ENCODE data around the gene GPHN. TPM values are rescaled to one million over a fixed set of nuclear protein-coding genes. Genes with fewer than 3 reads are reported as not detected.

Gene GPHN
- total and polyA plus RNA-seq, 2 of the 8 experiments (the other 6 are each of a cell fraction or from before 2014, with no cell fraction given) = 6.0 to 16.0 TPM

DNA sequence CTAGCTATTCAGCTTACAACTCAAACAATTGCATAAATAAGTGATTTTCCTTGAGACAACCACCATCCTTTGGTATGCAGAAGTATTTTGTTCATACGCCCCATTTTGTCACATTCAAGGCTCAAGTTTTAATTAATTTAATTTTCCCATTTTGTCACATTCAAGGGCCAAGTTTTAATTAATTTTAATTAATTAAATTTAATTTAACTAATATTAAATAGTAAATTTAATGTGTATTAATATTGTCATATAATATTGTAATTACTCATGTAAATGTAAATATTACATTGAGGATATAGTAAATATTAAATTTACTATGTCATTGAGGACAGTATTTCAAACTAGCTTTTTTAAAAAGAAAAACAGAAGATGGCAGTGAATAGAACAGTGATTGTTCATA, 464.5 kb downstream of the GPHN start:
- no peak overlapping the region for H2BK12ac ChIP-seq (ENCODE audit: low read depth, low read length)
- no peak overlapping the region for H3K14ac ChIP-seq (ENCODE audit: insufficient read length)
- H3K4me3 ChIP-seq (ENCODE audit: extremely low read depth in 1 of 4, insufficient read depth in 2 of 4, low read depth in 3 of 4, low read length in 4 of 4) = no peak overlapping the region
- no peak overlapping the region for H3K27ac ChIP-seq (ENCODE audit: low read depth, low read length)
- no peak overlapping the region for H3K4me2 ChIP-seq (ENCODE audit: insufficient read depth in 1 of 2, low read depth in 2 of 2, low read length in 2 of 2)
- no peak overlapping the region for H2BK120ac ChIP-seq (replicated peaks; ENCODE audit: low read depth, low read length)
- H2BK15ac ChIP-seq (ENCODE audit: low read length) = no peak overlapping the region
- no peaks in the 10 kb centered on the region for H4K20me1 ChIP-seq (replicated peaks in 1 of 2; ENCODE audit: control insufficient read depth in 1 of 2, insufficient read depth in 2 of 2, low read length in 2 of 2)
- FAIRE-seq (no peak), DNase-seq (ENCODE audit: low read depth in 1 of 2, low spot score in 2 of 2) (no peak)
- no peaks in the 10 kb centered on the region for H3K27me3 ChIP-seq (replicated peaks in 1 of 4; ENCODE audit: control insufficient read depth in 3 of 4, extremely low read depth in 1 of 4, insufficient read depth in 3 of 4, low read length in 3 of 4)
- H3K23me2 ChIP-seq (ENCODE audit: low read depth, low read length) = no peaks in the 10 kb centered on the region
- POLR2A ChIA-PET (ENCODE audit: partially characterized antibody) = no interaction called here
- no peaks in the 10 kb centered on the region for H3K79me2 ChIP-seq (ENCODE audit: control insufficient read depth in 1 of 2, insufficient read depth in 2 of 2, low read length in 2 of 2)
- H3K79me1 ChIP-seq (ENCODE audit: low read depth, low read length) = no peaks in the 10 kb centered on the region
- no peaks in the 10 kb centered on the region for H3K4me1 ChIP-seq (replicated peaks in 1 of 4; ENCODE audit: control insufficient read depth in 3 of 4, insufficient read depth in 4 of 4, low read length in 3 of 4)
- no peak overlapping the region for H2AK5ac ChIP-seq (ENCODE audit: low read depth, low read length)
- H3K9me3 ChIP-seq (ENCODE audit: insufficient read depth in 2 of 2, low read depth in 1 of 2, low read length in 1 of 2) = no peaks in the 10 kb centered on the region
- no peak overlapping the region for H2BK5ac ChIP-seq (ENCODE audit: low read depth, low read length)
- no peak overlapping the region for H3K23ac ChIP-seq (ENCODE audit: insufficient read length)
- H2AFZ ChIP-seq (ENCODE audit: low read length) = no peak overlapping the region
- no peak overlapping the region for H3K4ac ChIP-seq (replicated peaks; ENCODE audit: insufficient read length, low read depth, low read length)
- CTCF ChIA-PET (ENCODE audit: partially characterized antibody) = no interaction called here
- no peak overlapping the region for H3K9ac ChIP-seq (replicated peaks in 1 of 4; ENCODE audit: extremely low read depth in 1 of 4, low read depth in 3 of 4, low read length in 3 of 4)
- no peak overlapping the region for H3K18ac ChIP-seq (ENCODE audit: extremely low read depth, low read length)
- WGBS, 2 experiments (ENCODE audit: extremely low coverage in 1 of 2, insufficient coverage in 1 of 2, insufficient read length in 1 of 2, insufficient replicate concordance in 2 of 2, low coverage in 1 of 2, low lambda C conversion rate in 2 of 2, missing lambda C conversion rate in 1 of 2) = 92% methylated on average over 1 of the region's 1 CpG; no CpG with 5 or more reads in 1 of the 2 experiments
- H4K8ac ChIP-seq (ENCODE audit: extremely low read depth, insufficient read depth, low read length) = no peak overlapping the region
- H4K91ac ChIP-seq (replicated peaks; ENCODE audit: insufficient read length, low read length) = no peak overlapping the region
- H3K36me3 ChIP-seq (ENCODE audit: control insufficient read depth in 2 of 4, insufficient read depth in 4 of 4, low read length in 3 of 4) = no peaks in the 10 kb centered on the region
- H3K56ac ChIP-seq (replicated peaks; ENCODE audit: insufficient read length, low read depth, low read length) = no peak overlapping the region
- no peak overlapping the region for H2BK20ac ChIP-seq (ENCODE audit: low read length)
- H4K5ac ChIP-seq (ENCODE audit: insufficient read length, low read depth, low read length) = no peak overlapping the region
- TF ChIP-seq SIN3A (conservative IDR thresholded peaks at IDR 0.05 in 1 of 2, IDR thresholded peaks at IDR 0.05 in 1 of 2; ENCODE audit: low read depth in 1 of 2, low read length in 2 of 2) (no peak), PHF8 (conservative IDR thresholded peaks at IDR 0.05; ENCODE audit: low read depth, low read length) (no peak), TBP (IDR thresholded peaks at IDR 0.05; ENCODE audit: low read depth, low read length) (no peak), MAX (IDR thresholded peaks at IDR 0.05) (no peak), SUZ12 (IDR thresholded peaks at IDR 0.05; ENCODE audit: low read length) (no peak), GABPA (IDR thresholded peaks at IDR 0.05; ENCODE audit: borderline replicate concordance, insufficient read depth, low read length) (no peak), RNF2 (IDR thresholded peaks at IDR 0.05; ENCODE audit: borderline replicate concordance, low read depth, low read length, missing control alignments, poor library complexity, severe bottlenecking) (no peak), CREB1 (IDR thresholded peaks at IDR 0.05) (no peak), ATF3 (IDR thresholded peaks at IDR 0.05; ENCODE audit: insufficient read depth, low read depth, low read length) (no peak), KDM5A (IDR thresholded peaks at IDR 0.05; ENCODE audit: low read length) (no peak), BRCA1 (IDR thresholded peaks at IDR 0.05; ENCODE audit: low read depth, low read length) (no peak), CHD1 (IDR thresholded peaks at IDR 0.05; ENCODE audit: low read depth, low read length) (no peak), POLR2A (IDR thresholded peaks at IDR 0.05; ENCODE audit: control extremely low read depth in 1 of 2, low read depth in 2 of 2, low read length in 2 of 2) (no peak)
- TF ChIP-seq, protein P1, sequence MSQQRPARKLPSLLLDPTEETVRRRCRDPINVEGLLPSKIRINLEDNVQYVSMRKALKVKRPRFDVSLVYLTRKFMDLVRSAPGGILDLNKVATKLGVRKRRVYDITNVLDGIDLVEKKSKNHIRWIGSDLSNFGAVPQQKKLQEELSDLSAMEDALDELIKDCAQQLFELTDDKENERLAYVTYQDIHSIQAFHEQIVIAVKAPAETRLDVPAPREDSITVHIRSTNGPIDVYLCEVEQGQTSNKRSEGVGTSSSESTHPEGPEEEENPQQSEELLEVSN (IDR thresholded peaks at IDR 0.05) = no peak

Measured in H1 (cell line).